PC-9 (cell line): ENCODE measurements around the gene ZFHX2. TPM values are rescaled to one million over a fixed set of nuclear protein-coding genes. Genes with fewer than 3 reads are reported as not detected.
"Not testable (repeated sequence)": the region's sequence is repeated elsewhere in the genome, so short reads cannot be mapped to it uniquely, and the experiment has no call there.

ENCODE experiments used
- BruUV-seq: library from RNA; stranded (reverse); fragments of 400-500 nt; replicated peaks from 2 replicates; lab custom pipeline; 2021; lab: Mats Ljungman, UMichigan
- CTCF ChIA-PET: fragments of 300-600 bp; sonication (Branson Sonifier 250); formaldehyde crosslinking; loops from one replicate; lab custom pipeline; 2022; ENCODE audit warnings: antibody characterized with exemption; lab: Charles Lee
- POLR2A ChIA-PET: fragments of 300-600 bp; sonication (Branson Sonifier 250); formaldehyde crosslinking; loops from one replicate; lab custom pipeline; 2022; ENCODE audit warnings: antibody characterized with exemption; ENCODE audit not compliant: unreplicated experiment; lab: Charles Lee
- DNase-seq, 2 experiments: peaks; one replicate each; pipeline versions ENCODE4 v3.0.0 to v3.0.0-alpha.2; 2015 to 2022; ENCODE audit warnings: mixed read lengths in 1 of 2
- H2AFZ ChIP-seq: fragments of 200-600 bp; sonication (generic); 2 replicates; pipeline ENCODE4 v1.8.1; 2017; ENCODE audit warnings: antibody characterized with exemption
- H3F3A ChIP-seq: fragments of 200-600 bp; sonication (generic); 2 replicates; pipeline ENCODE4 v1.8.1; 2017; ENCODE audit warnings: antibody characterized with exemption, mild to moderate bottlenecking, low read depth; ENCODE audit not compliant: insufficient read depth
- H3K27ac ChIP-seq: fragments of 200-600 bp; sonication (generic); 2 replicates; pipeline ENCODE4 v1.6.1; 2016; ENCODE audit warnings: mixed run types
- H3K27me3 ChIP-seq: fragments of 200-600 bp; sonication (generic); 2 replicates; pipeline ENCODE4 v1.6.1; 2016; ENCODE audit warnings: low read depth, mixed run types; ENCODE audit not compliant: insufficient read depth
- H3K36me3 ChIP-seq: fragments of 200-600 bp; sonication (generic); 2 replicates; pipeline ENCODE4 v1.6.1; 2016; ENCODE audit warnings: low read depth, mixed run types
- H3K4me1 ChIP-seq: fragments of 200-600 bp; sonication (generic); replicated peaks from 2 replicates; pipeline ENCODE4 v1.6.1; 2016; ENCODE audit warnings: mixed run types; ENCODE audit not compliant: insufficient read depth
- H3K4me2 ChIP-seq: fragments of 200-600 bp; sonication (generic); 2 replicates; pipeline ENCODE4 v1.6.1; 2017; ENCODE audit warnings: mixed run types
- H3K4me3 ChIP-seq: fragments of 200-600 bp; sonication (generic); 2 replicates; pipeline ENCODE4 v1.6.1; 2016; ENCODE audit warnings: mixed run types
- H3K79me2 ChIP-seq: fragments of 200-600 bp; sonication (generic); 2 replicates; pipeline ENCODE4 v1.6.1; 2017; ENCODE audit warnings: low read depth, mixed run types
- H3K9me2 ChIP-seq: fragments of 200-600 bp; sonication (generic); 2 replicates; pipeline ENCODE4 v1.8.1; 2017; ENCODE audit warnings: mild to moderate bottlenecking; ENCODE audit not compliant: insufficient read depth
- H3K9me3 ChIP-seq: fragments of 200-600 bp; sonication (generic); 2 replicates; pipeline ENCODE4 v1.8.1; 2016; ENCODE audit warnings: low read depth; ENCODE audit not compliant: insufficient read depth
- H4K20me1 ChIP-seq: fragments of 200-600 bp; sonication (generic); 2 replicates; pipeline ENCODE4 v1.8.1; 2017; ENCODE audit not compliant: insufficient read depth
- CTCF ChIP-seq: fragments of 200-600 bp; sonication (generic); conservative IDR thresholded peaks from 2 replicates; pipeline ENCODE4 v1.6.1; 2017; ENCODE audit warnings: mixed run types, antibody characterized with exemption, mild to moderate bottlenecking, moderate library complexity
- EZH2 ChIP-seq: fragments of 200-600 bp; sonication (generic); IDR thresholded peaks from 2 replicates; pipeline ENCODE4 v1.8.0; 2017; ENCODE audit warnings: antibody characterized with exemption, low read depth
- intact Hi-C: fragments of 100-400 bp; cut with micrococcal nuclease; formaldehyde crosslinking; loops from one replicate; pipeline ENCODE4 v1.10.0; 2022; ENCODE audit not compliant: unreplicated experiment
- total RNA-seq: library from RNA; stranded (reverse); gene quantifications from 2 replicates; pipeline ENCODE4 v1.2.3, GENCODE V29; 2021

Gene ZFHX2
- total RNA-seq, 1 experiment from 2014 or later: 5.3 TPM

- no peaks in the 10 kb centered on the region for H3F3A ChIP-seq
- DNase-seq: no peak
- BruUV-seq: no TSS peak
- H3K9me3 ChIP-seq: no peaks in the 10 kb centered on the region
- no peaks in the 10 kb centered on the region for H3K79me2 ChIP-seq
- H3K27me3 ChIP-seq: no peaks in the 10 kb centered on the region
- TF ChIP-seq CTCF (no peak), EZH2 (no peak)
- intact Hi-C loops: no loop called here
- no peaks in the 10 kb centered on the region for H3K4me1 ChIP-seq
- H3K27ac ChIP-seq: no peak overlapping the region
- H2AFZ ChIP-seq: no peak overlapping the region
- H3K4me3 ChIP-seq: no peak overlapping the region
- H3K4me2 ChIP-seq: no peak overlapping the region
- CTCF ChIA-PET: no interaction called here
- H3K36me3 ChIP-seq: no peaks in the 10 kb centered on the region
- no peaks in the 10 kb centered on the region for H4K20me1 ChIP-seq
- no peaks in the 10 kb centered on the region for H3K9me2 ChIP-seq
- POLR2A ChIA-PET: no interaction called here
These were observed 14.1 kb downstream of the ZFHX2 start for GRCh38 chr14:23537351-23538049.

- intact Hi-C loops, DNase-seq, POLR2A ChIA-PET, H3K27ac ChIP-seq, H2AFZ ChIP-seq, CTCF ChIA-PET, H4K20me1 ChIP-seq, H3K36me3 ChIP-seq, H3K9me3 ChIP-seq, H3K27me3 ChIP-seq, BruUV-seq, H3K9me2 ChIP-seq, H3K4me1 ChIP-seq, H3K79me2 ChIP-seq, H3K4me3 ChIP-seq, H3F3A ChIP-seq, H3K4me2 ChIP-seq: not testable (repeated sequence)
These were observed 14.7 kb downstream of the ZFHX2 start for GRCh38 chr14:23536906-23537305.

- CTCF ChIA-PET: no interaction called here
- POLR2A ChIA-PET: no interaction called here
- H3K9me3 ChIP-seq: no peaks in the 10 kb centered on the region
These were observed 15.1 kb downstream of the ZFHX2 start for GRCh38 chr14:23536494-23536893.

More at GRCh38 chr14:23536494-23536893, 15.1 kb downstream of the ZFHX2 start:
- H4K20me1 ChIP-seq: no peaks in the 10 kb centered on the region
- H3K79me2 ChIP-seq: no peaks in the 10 kb centered on the region
- intact Hi-C loops: no loop called here
- TF ChIP-seq EZH2 (no peak), CTCF (no peak)
- no peaks in the 10 kb centered on the region for H3F3A ChIP-seq
- H2AFZ ChIP-seq: no peak overlapping the region
- no peak overlapping the region for H3K27ac ChIP-seq
- no TSS peak for BruUV-seq
- no peaks in the 10 kb centered on the region for H3K9me2 ChIP-seq
- no peak for DNase-seq
- no peaks in the 10 kb centered on the region for H3K27me3 ChIP-seq
- H3K4me3 ChIP-seq: no peak overlapping the region
- H3K4me1 ChIP-seq: no peaks in the 10 kb centered on the region
- no peak overlapping the region for H3K4me2 ChIP-seq
- no peaks in the 10 kb centered on the region for H3K36me3 ChIP-seq
